ENCODE measurements around the gene ILF2. TPM values are rescaled to one million over a fixed set of nuclear protein-coding genes. Genes with fewer than 3 reads are reported as not detected.

Gene ILF2
- total and polyA plus RNA-seq, 2 experiments from 2014 or later: 173 to 178 TPM

GRCh38 chr1:153639280-153639679, 31.5 kb downstream of the ILF2 start:
- TF ChIP-seq EZH2phosphoT487 (IDR thresholded peaks at IDR 0.05; ENCODE audit: low read depth, severe bottlenecking, unreplicated experiment) (no peak), CTCF (IDR thresholded peaks at IDR 0.05; ENCODE audit: poor library complexity) (no peak), EZH2 (IDR thresholded peaks at IDR 0.05; ENCODE audit: borderline replicate concordance) (no peak)
- Histone ChIP-seq H3K36me3 (replicated peaks; ENCODE audit: insufficient read depth, low read depth) (peaks cover 11% of the 10 kb centered on the region), H3K9me3 (ENCODE audit: low read depth) (no peaks in the 10 kb centered on the region), H3K9me2 (replicated peaks; ENCODE audit: insufficient read depth) (no peaks in the 10 kb centered on the region), H2AFZ (no peak overlapping the region), H3K27me3 (no peaks in the 10 kb centered on the region), H3K79me2 (peaks cover 87% of the 10 kb centered on the region), H3K27ac (no peak overlapping the region), H3K4me2 (no peak overlapping the region), H3K4me1 (ENCODE audit: insufficient read depth) (peaks cover 11% of the 10 kb centered on the region), H3K4me3 (no peak overlapping the region), H4K20me1 (ENCODE audit: insufficient read depth, poor library complexity, severe bottlenecking) (peaks cover 50% of the 10 kb centered on the region)
- no peak for DNase-seq (ENCODE audit: low spot score)
- WGBS (ENCODE audit: low lambda C conversion rate, missing lambda C conversion rate): 90% methylated on average over 3 of the region's 3 CpGs

- Histone ChIP-seq H2AFZ (no peak overlapping the region), H3K9me3 (ENCODE audit: low read depth) (no peaks in the 10 kb centered on the region), H4K20me1 (ENCODE audit: insufficient read depth, poor library complexity, severe bottlenecking) (peaks cover 50% of the 10 kb centered on the region), H3K79me2 (peaks cover 87% of the 10 kb centered on the region), H3K27me3 (no peaks in the 10 kb centered on the region), H3K4me2 (no peak overlapping the region), H3K9me2 (replicated peaks; ENCODE audit: insufficient read depth) (no peaks in the 10 kb centered on the region), H3K27ac (no peak overlapping the region), H3K4me1 (ENCODE audit: insufficient read depth) (peaks cover 11% of the 10 kb centered on the region), H3K4me3 (no peak overlapping the region), H3K36me3 (replicated peaks; ENCODE audit: insufficient read depth, low read depth) (peaks cover 11% of the 10 kb centered on the region)
- 85% methylated on average over 6 of the region's 6 CpGs for WGBS (ENCODE audit: low lambda C conversion rate, missing lambda C conversion rate)
- no peak for DNase-seq (ENCODE audit: low spot score)
- TF ChIP-seq EZH2phosphoT487 (IDR thresholded peaks at IDR 0.05; ENCODE audit: low read depth, severe bottlenecking, unreplicated experiment) (no peak), CTCF (IDR thresholded peaks at IDR 0.05; ENCODE audit: poor library complexity) (no peak), EZH2 (IDR thresholded peaks at IDR 0.05; ENCODE audit: borderline replicate concordance) (no peak)
These were observed 32.5 kb downstream of the ILF2 start for GRCh38 chr1:153638261-153638660.

DNA sequence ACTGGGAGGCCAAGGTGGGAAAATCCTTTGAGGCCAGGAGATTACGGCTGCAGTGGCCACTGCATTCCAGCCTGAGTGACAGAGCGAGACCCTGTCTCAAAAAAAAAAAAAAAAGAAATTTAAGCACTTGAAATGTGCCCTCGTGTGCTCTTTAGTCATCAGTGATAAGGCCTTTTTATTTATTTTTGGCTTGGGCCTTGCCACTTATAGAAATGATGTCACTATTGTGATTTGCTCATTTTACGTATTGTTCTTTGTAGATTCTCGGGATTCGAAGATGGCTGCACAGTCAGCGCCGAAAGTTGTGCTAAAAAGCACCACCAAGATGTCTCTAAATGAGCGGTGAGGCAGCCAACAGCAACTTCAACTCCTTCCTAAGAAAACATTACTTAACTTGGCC, 34.5 kb downstream of the ILF2 start:
- H3K79me2 ChIP-seq: peaks cover 70% of the 10 kb centered on the region
- peaks cover 12% of the 10 kb centered on the region for H3K4me1 ChIP-seq (ENCODE audit: insufficient read depth)
- H3K9me2 ChIP-seq (replicated peaks; ENCODE audit: insufficient read depth): no peaks in the 10 kb centered on the region
- DNase-seq (ENCODE audit: low spot score): no peak
- TF ChIP-seq CTCF (IDR thresholded peaks at IDR 0.05; ENCODE audit: poor library complexity) (no peak), EZH2 (IDR thresholded peaks at IDR 0.05; ENCODE audit: borderline replicate concordance) (no peak), EZH2phosphoT487 (IDR thresholded peaks at IDR 0.05; ENCODE audit: low read depth, severe bottlenecking, unreplicated experiment) (no peak)
- no peak overlapping the region for H3K4me3 ChIP-seq
- H3K4me2 ChIP-seq: peak overlapping the region; percentile 84
- H3K36me3 ChIP-seq (replicated peaks; ENCODE audit: insufficient read depth, low read depth): peaks cover 5% of the 10 kb centered on the region
- H3K27me3 ChIP-seq: no peaks in the 10 kb centered on the region
- no peaks in the 10 kb centered on the region for H3K9me3 ChIP-seq (ENCODE audit: low read depth)
- no peak overlapping the region for H2AFZ ChIP-seq
- no peak overlapping the region for H3K27ac ChIP-seq
- 91% methylated on average over 9 of the region's 9 CpGs for WGBS (ENCODE audit: low lambda C conversion rate, missing lambda C conversion rate)
- H4K20me1 ChIP-seq (ENCODE audit: insufficient read depth, poor library complexity, severe bottlenecking): peaks cover 45% of the 10 kb centered on the region

DNA sequence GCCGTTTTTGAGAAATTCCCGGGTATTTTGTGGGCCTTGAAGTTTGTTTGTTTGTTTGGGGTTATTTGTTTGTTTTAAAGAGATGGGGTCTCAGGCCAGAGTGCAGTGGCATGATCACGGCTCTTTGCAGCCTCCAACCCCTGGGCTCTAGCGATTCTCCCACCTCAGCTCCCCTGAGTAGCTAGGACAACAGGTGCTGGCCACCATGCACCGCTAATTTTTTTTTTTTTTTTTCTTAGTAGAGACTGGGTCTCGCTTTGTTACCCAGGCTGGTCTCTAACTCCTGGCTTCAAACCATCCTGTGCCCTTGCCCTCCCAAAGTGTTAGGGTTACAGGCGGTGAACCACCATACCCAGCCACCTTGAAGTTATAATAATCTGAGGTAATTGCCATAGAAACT, 34.9 kb downstream of the ILF2 start:
- peak overlapping the region; percentile 84 for H3K4me2 ChIP-seq
- peaks cover 65% of the 10 kb centered on the region for H3K79me2 ChIP-seq
- peaks cover under 1% of the 10 kb centered on the region for H3K36me3 ChIP-seq (replicated peaks; ENCODE audit: insufficient read depth, low read depth)
- no peaks in the 10 kb centered on the region for H3K9me2 ChIP-seq (replicated peaks; ENCODE audit: insufficient read depth)
- H2AFZ ChIP-seq: no peak overlapping the region
- H3K27ac ChIP-seq: no peak overlapping the region
- H4K20me1 ChIP-seq (ENCODE audit: insufficient read depth, poor library complexity, severe bottlenecking): peaks cover 40% of the 10 kb centered on the region
- TF ChIP-seq EZH2phosphoT487 (IDR thresholded peaks at IDR 0.05; ENCODE audit: low read depth, severe bottlenecking, unreplicated experiment) (no peak), EZH2 (IDR thresholded peaks at IDR 0.05; ENCODE audit: borderline replicate concordance) (no peak), CTCF (IDR thresholded peaks at IDR 0.05; ENCODE audit: poor library complexity) (no peak)
- no peaks in the 10 kb centered on the region for H3K27me3 ChIP-seq
- H3K4me1 ChIP-seq (ENCODE audit: insufficient read depth): peaks cover 14% of the 10 kb centered on the region
- no peaks in the 10 kb centered on the region for H3K9me3 ChIP-seq (ENCODE audit: low read depth)
- no peak overlapping the region for H3K4me3 ChIP-seq
- 94% methylated on average over 7 of the region's 7 CpGs for WGBS (ENCODE audit: low lambda C conversion rate, missing lambda C conversion rate)
- DNase-seq (ENCODE audit: low spot score): no peak

All from hepatocyte (in vitro differentiated cells).